HFFc6 (cell line): ENCODE data around the gene KDM2B. TPM values are rescaled to one million over a fixed set of nuclear protein-coding genes. Genes with fewer than 3 reads are reported as not detected.

Experiments used
- DNase-seq: peaks from one replicate; pipeline ENCODE4 v3.0.0-alpha.2; 2018
- H3K27ac Mint-ChIP-seq: 2 replicates; pipeline ENCODE4 v1.8.0; 2020; ENCODE audit warnings: mild to moderate bottlenecking, mixed read lengths
- H3K27me3 Mint-ChIP-seq: 2 replicates; pipeline ENCODE4 v1.8.0; 2021; ENCODE audit warnings: mild to moderate bottlenecking, moderate library complexity, mixed read lengths; ENCODE audit not compliant: insufficient read depth
- H3K36me3 Mint-ChIP-seq: 2 replicates; pipeline ENCODE4 v1.8.0; 2021; ENCODE audit warnings: low read depth, mixed read lengths
- H3K4me1 Mint-ChIP-seq: 2 replicates; pipeline ENCODE4 v1.8.0; 2020; ENCODE audit warnings: low read depth, mixed read lengths
- H3K4me3 Mint-ChIP-seq: 2 replicates; pipeline ENCODE4 v1.8.0; 2020; ENCODE audit warnings: mild to moderate bottlenecking, moderate library complexity, mixed read lengths
- H3K9me3 Mint-ChIP-seq: 2 replicates; pipeline ENCODE4 v1.8.0; 2020; ENCODE audit warnings: mild to moderate bottlenecking, mixed read lengths
- total RNA-seq, 6 experiments: library from RNA; stranded (reverse); fragmentation: NEBNext Ultra II Directional; extraction: Animal tissue kit (Norgen Biotek cat#: 25700); gene quantifications; 2 replicates in 1 of 6; 3 replicates in 5 of 6; pipeline ENCODE4 v1.2.3, GENCODE V29; 2021
- TF ChIP-seq, protein P1 (sequence below): fragments of 200-600 bp; sonication (generic); IDR thresholded peaks from 2 replicates; pipeline ENCODE4 v1.5.0; 2021; ENCODE audit warnings: antibody characterized with exemption, mild to moderate bottlenecking

KDM2B gene
- total RNA-seq, 6 experiments from 2014 or later, result 15.4 to 24.0 (median 21.5) TPM

DNA sequence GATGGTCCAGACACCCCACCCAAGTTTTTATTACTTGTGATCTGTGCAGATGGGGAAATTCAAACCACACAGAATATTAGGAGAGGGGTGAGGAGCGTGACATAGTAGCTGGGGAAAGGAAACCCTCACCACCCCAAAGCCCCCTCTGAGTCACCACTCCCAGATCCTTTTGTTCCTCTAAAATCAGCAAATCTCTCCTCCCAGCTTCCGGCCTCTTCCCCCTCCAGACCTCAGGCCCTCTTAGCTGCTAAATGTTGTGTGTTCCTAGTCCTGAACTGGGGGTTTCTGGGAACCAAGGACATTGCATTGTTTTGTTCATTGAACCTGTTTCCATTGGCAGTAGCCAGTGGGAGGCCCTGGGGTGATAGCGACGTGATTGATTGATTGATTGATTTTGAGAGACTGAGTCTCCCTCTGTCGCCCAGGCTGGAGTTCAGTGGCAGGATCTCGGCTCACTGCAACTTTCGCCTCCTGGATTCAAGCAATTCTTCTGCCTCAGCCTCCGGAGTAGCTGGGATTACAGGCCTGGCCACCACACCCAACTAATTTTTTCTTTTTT lies 39.6 kb upstream of the KDM2B start:
- TF ChIP-seq, protein P1, sequence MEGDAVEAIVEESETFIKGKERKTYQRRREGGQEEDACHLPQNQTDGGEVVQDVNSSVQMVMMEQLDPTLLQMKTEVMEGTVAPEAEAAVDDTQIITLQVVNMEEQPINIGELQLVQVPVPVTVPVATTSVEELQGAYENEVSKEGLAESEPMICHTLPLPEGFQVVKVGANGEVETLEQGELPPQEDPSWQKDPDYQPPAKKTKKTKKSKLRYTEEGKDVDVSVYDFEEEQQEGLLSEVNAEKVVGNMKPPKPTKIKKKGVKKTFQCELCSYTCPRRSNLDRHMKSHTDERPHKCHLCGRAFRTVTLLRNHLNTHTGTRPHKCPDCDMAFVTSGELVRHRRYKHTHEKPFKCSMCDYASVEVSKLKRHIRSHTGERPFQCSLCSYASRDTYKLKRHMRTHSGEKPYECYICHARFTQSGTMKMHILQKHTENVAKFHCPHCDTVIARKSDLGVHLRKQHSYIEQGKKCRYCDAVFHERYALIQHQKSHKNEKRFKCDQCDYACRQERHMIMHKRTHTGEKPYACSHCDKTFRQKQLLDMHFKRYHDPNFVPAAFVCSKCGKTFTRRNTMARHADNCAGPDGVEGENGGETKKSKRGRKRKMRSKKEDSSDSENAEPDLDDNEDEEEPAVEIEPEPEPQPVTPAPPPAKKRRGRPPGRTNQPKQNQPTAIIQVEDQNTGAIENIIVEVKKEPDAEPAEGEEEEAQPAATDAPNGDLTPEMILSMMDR, result no peak
- Mint-ChIP-seq H3K27me3 (peaks cover 3% of the 10 kb centered on the region; the same call in 1 of the 2 replicates), H3K4me1 (peaks cover 16% of the 10 kb centered on the region), H3K36me3 (no peaks in the 10 kb centered on the region), H3K9me3 (no peaks in the 10 kb centered on the region), H3K4me3 (no peak overlapping the region), H3K27ac (no peak overlapping the region)
- DNase-seq, result no peak

DNA sequence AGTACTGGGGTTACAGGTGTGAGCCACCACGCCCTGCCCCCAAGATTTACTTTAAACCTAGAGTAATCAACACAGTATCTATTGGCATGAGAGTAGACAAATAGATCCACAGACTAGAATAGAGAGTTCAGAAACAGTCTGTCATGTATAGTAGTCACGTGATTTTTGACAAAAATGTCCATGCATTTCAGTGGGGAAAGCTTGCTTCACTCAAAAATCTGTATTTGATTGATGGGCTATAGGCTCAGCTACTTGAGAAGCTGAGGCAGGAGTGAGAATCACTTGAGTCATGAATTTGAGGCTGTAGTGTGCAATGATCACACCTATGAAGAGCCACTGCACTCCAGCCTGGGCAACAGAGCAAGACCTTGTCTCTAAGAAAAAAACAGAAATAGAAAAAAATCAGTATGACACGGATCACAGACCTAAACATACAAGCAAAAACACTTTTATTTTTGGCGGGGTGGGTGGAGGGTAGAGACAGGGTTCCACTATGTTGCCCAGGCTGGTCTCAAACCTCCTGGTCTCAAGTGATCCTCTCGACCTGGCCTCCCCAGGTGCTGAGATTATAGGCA lies 37.9 kb upstream of the KDM2B start:
- Mint-ChIP-seq H3K27ac (no peak overlapping the region), H3K27me3 (peaks cover 5% of the 10 kb centered on the region; the same call in 1 of the 2 replicates), H3K4me1 (peaks cover 11% of the 10 kb centered on the region), H3K4me3 (no peak overlapping the region), H3K9me3 (no peaks in the 10 kb centered on the region), H3K36me3 (no peaks in the 10 kb centered on the region)
- DNase-seq, result no peak
- TF ChIP-seq, protein P1, result no peak

DNA sequence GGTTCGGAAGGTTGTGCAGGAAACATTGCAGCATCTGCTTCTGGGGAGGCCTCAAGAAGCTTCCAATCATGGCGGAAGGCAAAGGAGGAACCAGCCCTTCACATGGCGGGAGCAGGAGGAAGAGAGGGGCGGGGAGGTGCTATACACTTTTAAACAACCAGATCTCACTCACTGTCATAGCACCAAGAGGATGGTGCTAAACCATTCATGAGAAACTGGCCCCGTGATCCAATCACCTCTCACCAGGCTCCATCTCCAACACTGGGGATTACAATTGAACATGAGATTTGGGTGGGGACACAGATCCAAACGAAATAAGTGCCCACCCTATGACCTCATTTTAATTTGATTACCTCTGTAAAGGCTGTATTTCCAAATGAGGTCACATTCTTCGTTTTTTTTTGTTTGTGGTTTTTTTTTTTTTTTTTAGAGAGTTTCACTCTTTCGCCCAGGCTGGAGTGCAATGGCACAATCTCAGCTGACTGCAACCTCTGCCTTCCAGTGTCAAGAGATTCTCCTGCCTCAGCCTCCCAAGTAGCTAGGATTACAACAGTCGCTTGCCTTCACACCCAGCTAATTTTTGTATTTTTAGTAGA lies 34.1 kb upstream of the KDM2B start:
- peaks cover 2% of the 10 kb centered on the region; the same call in 1 of the 2 replicates for H3K27me3 Mint-ChIP-seq
- TF ChIP-seq, protein P1, result no peak
- DNase-seq, result no peak
- no peaks in the 10 kb centered on the region for H3K36me3 Mint-ChIP-seq
- H3K27ac Mint-ChIP-seq, result no peak overlapping the region
- no peaks in the 10 kb centered on the region for H3K9me3 Mint-ChIP-seq
- peaks cover 19% of the 10 kb centered on the region for H3K4me1 Mint-ChIP-seq
- H3K4me3 Mint-ChIP-seq, result no peak overlapping the region

DNA sequence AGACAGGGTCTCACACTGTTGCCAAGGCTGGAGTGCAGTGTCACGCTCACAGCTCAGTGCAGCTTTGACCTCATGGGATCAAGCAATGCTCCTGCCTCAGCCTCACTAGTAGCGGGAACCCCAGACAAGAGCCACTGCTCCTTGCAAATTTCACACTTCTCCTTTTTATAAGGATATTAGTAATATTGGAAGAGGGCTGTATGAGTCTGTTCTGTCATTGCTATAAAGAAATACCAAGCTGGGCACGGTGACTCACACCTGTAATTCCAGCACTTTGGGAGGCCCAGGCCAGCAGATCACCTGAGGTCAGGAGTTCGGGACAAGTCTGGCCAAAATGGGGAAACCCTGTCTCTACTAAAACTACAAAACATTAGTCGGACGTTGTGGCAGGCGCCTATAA lies 32.6 kb upstream of the KDM2B start:
- Mint-ChIP-seq H3K36me3 (no peaks in the 10 kb centered on the region), H3K27ac (no peak overlapping the region), H3K27me3 (peaks cover 4% of the 10 kb centered on the region), H3K4me1 (peaks cover 17% of the 10 kb centered on the region), H3K4me3 (no peak overlapping the region), H3K9me3 (no peaks in the 10 kb centered on the region)
- TF ChIP-seq, protein P1, result no peak
- no peak for DNase-seq

DNA sequence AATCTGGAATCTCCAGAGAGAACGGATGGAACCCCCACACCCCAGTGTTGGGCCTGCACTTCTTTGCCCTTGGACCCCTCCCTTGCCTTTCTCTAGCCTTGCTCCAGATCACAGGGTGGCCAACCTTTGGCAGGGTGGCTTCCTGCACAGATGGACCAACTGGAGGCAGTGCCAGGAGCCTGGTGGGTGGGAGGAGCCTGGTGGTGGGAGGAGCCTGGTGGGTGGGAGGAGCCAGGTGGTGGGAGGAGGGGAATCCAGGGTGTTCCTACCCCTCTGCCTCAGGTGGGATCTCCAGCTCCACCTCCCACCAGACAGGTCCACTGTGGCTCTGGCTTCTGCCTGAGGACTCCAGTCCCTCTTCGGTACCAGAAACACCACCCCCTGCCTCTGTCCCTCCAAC lies 30.5 kb upstream of the KDM2B start:
- H3K27me3 Mint-ChIP-seq, result peaks cover 6% of the 10 kb centered on the region
- no peak for DNase-seq
- TF ChIP-seq, protein P1, result no peak
- H3K4me3 Mint-ChIP-seq, result no peak overlapping the region
- H3K9me3 Mint-ChIP-seq, result no peaks in the 10 kb centered on the region
- peaks cover 17% of the 10 kb centered on the region for H3K4me1 Mint-ChIP-seq
- H3K27ac Mint-ChIP-seq, result no peak overlapping the region
- H3K36me3 Mint-ChIP-seq, result no peaks in the 10 kb centered on the region
